Activated CD4-positive, CD25-positive, alpha-beta regulatory T cell treated with anti-CD3 and anti-CD28 coated beads, Interleukin-2, amount 50 U/mL, for 24 hours (primary cell): ENCODE results near the gene HBB.

Experiments used
- ATAC-seq, 2 donors: fragments of 150-1000 bp; cut with Tn5 transposase; one replicate each; pipeline ENCODE4 v1.10.0; 2021; ENCODE audit warnings: mild to moderate bottlenecking in 1 of 2, moderate library complexity in 1 of 2

The HBB gene

DNA sequence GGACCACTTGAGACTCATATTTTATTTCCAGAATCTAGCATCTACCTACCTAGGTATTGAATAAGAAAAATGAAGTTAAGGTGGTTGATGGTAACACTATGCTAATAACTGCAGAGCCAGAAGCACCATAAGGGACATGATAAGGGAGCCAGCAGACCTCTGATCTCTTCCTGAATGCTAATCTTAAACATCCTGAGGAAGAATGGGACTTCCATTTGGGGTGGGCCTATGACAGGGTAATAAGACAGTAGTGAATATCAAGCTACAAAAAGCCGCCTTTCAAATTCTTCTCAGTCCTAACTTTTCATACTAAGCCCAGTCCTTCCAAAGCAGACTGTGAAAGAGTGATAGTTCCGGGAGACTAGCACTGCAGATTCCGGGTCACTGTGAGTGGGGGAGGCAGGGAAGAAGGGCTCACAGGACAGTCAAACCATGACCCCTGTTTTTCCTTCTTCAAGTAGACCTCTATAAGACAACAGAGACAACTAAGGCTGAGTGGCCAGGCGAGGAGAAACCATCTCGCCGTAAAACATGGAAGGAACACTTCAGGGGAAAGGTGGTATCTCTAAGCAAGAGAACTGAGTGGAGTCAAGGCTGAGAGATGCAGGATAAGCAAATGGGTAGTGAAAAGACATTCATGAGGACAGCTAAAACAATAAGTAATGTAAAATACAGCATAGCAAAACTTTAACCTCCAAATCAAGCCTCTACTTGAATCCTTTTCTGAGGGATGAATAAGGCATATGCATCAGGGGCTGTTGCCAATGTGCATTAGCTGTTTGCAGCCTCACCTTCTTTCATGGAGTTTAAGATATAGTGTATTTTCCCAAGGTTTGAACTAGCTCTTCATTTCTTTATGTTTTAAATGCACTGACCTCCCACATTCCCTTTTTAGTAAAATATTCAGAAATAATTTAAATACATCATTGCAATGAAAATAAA is 2.1 kb downstream of the HBB start:
- no peak for ATAC-seq

DNA sequence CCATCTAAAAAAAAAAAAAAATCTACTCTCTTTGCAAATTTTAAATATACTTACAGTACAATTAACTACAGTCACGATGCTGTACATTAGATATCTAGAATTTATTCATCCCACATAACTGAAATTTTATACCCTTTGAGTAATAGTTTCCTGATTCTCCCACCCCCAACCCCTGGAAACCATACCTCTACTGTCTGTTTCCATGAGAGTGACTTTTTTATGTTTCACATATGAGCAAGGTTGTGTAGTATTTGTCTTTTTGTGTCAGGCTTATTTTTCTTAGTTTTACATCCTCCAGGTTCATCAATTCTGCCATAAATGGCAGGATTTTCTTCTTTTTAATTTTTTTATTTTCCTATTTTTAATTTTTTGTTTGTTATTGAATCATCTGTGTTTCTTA is 3.2 kb downstream of the HBB start:
- ATAC-seq = no peak

DNA sequence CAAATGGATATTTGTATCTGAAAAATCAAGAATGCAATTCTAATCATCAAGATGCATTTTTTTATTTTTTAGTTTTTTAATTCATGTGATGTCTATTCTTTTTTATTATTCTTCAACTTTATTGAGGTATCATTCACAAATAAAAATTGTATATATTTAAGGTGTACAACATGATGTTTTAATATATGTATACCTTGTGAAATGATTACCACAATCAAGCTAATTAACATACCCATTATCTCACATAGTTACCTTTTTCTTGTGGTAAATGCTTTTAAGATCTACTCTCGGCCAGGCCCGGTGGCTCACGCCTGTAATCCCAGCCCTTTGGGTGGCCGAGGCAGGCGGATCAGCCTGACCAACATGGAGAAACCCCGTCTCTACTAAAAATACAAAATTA is 3.7 kb downstream of the HBB start:
- ATAC-seq = no peak

DNA sequence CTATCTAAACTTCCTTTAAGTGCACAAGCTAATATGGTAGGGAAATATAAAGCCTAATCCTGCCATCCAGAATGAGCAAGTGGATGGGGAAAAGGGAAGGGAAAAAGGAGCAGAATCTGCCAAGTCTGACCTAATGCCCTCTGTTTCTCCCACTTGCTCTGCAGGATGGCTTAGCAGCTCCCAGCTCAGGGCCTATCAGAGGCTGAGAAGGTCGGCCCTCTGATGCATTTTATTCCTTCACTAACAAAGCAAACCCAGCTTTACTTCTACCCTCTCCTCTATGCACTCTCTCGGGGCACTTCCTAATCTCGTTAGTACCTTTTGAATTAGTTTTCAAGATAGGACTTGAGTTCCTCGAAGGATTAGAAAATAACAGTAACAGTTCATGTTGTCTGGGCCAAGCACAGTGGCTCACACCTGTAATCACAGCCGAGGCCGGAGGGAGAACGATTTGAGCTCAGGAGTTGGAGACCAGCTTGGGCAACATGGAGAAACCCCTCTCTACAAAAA is 16.4 kb downstream of the HBB start:
- no peak for ATAC-seq

DNA sequence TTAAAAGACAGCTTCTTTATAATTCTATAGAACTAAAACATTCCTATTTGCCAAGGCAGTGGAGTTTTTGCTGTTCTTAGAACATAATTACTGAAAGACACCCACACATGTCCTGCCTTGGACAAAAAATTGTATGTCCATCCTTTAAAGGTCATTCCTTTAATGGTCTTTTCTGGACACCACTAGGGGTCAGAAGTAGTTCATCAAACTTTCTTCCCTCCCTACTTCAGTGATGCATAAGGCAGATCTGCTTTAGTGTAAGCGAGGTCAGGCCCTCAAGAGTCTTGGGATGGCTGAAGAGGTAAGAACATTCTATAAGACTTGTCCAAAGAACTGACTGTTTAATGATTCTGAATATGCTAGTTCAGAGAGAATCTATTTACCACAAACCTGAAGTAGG is 22.1 kb downstream of the HBB start:
- ATAC-seq = no peak

DNA sequence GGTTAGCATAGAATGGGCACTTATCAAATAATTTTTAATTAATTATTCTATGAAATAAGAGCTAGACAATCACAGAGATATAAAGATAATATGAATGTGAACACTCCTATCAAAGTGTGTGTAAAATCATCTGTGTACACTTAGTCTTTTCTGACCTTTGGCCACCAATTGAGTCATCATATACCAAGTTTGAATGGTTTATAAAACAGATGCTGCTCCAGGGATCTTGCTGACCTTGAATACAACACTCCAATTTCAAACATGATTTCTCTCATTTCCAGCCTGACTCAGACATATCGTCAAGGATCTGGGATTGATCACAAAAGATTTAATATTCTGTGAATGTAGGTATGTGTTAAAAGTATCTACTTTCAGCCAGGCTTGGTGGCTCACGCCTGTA is 23.5 kb downstream of the HBB start:
- no peak for ATAC-seq

DNA sequence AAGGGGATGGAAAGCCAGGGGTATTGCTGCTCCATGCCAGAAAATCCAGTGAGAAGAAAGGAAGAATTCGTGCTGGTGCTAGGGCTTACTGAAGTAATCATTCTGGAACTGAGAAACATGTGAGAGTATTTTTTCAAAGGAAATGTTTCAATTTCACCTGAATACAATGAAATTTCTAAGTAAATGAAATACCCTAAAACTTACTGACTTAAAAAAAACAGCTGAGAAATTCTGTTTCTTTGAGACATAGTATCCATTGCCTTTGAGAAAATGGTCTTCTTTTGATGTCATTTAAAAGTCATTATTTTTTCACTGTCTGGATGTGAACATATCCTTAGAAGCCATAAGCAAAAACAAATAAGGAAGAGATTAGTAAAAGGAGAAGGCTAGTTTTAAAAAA is 26.3 kb downstream of the HBB start, which contains the start of gene OR51V1:
OR51V1 (minus strand) TSS at position 101 of the 400 bp plus-strand sequence; CDS start at position 101, 0 bp downstream.
- no peak for ATAC-seq

DNA sequence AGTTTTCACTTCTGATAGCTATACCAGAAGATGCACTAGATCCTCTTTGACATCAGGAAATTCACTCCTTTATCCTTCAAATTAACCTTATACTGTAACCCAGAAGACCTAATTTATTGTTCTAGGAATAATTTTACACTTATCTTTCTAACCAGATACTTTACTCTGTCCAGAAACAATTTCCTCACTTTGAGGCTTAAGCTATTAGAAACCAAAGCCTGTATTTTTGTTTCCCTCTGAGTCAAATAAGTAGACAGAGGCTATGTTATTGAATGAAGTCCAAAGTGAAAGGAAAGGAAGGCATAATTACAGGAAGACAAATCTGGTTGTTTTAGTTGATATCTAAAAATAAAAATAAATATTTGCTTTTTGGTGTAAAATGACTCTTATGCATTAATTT is 28.6 kb downstream of the HBB start:
- ATAC-seq = no peak

DNA sequence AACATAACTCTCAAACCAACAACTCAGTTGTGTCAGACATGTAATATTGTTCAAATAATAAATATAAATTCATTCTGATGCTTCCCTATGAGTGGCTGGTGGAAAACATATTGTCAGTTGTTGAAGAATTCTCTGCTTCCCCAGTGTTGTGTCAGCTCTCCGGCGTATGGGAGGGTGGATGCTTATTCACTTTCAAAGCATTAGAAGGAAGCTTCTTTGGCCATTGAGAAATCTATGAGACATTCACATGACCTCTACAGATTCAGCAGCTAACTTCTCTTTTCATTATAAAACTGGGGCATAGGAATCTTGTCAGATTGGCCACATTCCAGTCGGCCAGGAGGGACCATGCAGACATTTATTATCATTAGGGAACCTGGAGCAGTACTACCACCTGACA is 29.3 kb downstream of the HBB start:
- ATAC-seq = no peak

DNA sequence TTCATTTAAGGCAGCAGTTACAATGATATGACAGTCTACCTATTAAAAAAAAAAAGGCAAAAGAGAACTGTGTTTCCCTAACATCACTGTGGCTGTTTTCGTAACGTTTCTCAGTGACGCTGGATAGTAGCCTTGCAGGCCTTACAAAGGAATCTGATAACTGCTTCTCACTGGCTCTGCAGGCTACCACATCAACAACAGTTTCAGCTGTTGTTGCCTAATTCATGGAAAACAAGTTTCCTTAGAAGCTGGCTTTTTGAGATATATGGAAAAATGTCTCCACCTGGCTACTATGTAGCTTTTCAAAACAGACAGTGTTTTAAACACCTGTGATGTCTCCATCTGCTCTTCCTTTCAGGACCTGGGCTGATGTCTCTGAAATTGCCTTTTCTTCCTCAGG is 30.1 kb downstream of the HBB start:
- no peak for ATAC-seq

DNA sequence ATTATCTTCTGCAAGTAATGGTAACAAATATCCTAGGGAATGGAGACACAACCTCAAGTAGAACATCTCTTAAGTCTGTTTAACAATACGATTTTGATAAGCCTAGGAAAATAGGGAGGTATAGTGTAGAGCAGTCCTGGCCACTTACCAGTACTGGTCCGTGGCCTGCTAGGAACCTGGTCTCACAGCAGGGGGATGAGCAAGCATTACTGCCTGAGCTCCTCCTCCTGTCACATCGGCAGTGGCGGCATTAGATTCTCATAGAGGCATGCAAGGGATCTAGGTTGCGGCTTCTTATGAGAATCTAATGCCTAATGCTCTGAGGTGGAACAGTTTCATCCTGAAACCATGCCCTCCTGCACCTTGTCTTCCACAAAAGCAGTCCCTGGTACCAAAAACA is 30.8 kb downstream of the HBB start:
- no peak for ATAC-seq

DNA sequence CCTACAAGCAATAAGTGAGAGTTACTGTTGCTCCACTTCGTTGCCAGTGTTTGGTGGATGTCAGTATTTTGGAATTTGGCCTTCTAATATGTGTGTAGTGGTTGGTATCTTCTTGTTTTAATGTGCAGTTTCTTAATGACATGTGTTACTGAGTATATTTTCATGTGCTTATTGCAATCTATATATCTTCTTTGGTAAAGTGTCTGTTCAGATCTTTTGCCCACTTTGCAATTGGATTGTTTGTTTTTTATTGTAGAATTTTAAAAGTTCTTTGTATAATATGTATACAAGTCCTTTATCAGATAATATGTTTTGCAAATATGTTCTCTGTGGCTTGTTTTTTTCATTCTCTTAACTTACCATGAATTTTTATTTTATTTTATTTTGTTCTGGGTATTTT is 34.1 kb downstream of the HBB start:
- ATAC-seq = no peak

DNA sequence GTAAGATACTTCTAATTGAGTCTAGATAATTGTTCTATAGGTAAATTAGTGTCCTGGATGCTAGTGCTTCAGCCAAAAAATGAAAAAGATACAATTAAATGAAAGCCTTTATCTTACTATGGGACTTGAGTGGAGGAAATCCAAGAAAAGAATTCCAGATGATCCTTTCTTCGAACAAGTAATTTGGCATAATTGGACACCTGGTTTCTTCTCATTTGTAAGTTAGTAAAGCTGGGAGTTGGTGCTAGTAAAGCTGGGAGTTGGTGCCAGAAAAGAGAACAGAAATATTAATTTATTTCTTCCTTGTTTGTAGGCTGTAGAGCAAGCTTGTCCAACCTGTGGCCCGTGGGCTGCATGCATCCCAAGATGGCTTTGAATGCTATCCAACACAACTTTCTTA is 38.7 kb downstream of the HBB start:
- no peak for ATAC-seq

DNA sequence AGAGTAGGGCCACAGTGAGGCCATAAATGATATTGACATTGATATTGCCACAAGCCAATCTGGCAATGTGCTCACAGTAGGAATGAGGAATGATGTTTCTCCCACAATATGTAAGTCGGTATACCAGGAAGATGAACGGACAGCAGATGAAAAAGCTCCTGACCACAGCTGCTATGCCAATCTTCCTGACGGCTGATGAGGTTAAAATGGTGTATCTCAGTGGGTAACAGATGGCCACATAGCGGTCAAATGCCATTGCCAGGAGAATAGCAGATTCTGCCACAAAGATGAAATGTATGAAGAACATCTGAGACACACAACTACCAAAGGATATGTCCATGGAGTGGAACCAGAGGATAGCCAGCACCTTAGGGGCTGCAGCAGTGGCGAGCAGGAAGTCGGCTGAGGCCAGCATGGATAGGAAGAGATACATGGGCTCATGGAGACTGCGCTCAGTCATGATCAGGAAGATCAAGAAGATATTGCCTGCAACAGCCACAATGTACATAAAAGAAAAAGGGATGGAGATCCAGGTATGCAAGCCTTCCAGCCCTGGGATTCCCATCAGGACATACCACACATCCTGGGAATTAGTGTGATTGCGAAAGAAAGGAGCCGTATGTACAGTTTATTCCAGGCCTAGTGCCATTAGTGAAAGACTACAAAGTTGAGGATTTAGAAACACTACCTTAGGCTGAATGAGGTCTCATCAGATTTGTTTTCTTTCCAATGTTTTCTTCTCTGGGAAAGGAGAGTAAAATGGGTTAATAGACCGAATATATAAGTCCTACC is 48.6 kb downstream of the HBB start:
- no peak for ATAC-seq
